ENCODE data around the gene SELPLG.

SELPLG gene

GRCh38 chr12:108670066-108670631 is 36.5 kb upstream of the SELPLG start:
- Histone ChIP-seq H3K4me3 (ENCODE audit: low read depth, low read length) (no peak overlapping the region), H3K9me3 (ENCODE audit: control insufficient read depth, low read length) (no peaks in the 10 kb centered on the region), H3K36me3 (ENCODE audit: control insufficient read depth, insufficient read depth, low read length) (no peaks in the 10 kb centered on the region), H3K9ac (no peak overlapping the region), H2AFZ (no peak overlapping the region), H3K27ac (peak overlapping the region; percentile 15), H3K27me3 (ENCODE audit: control insufficient read depth, insufficient read depth, low read length) (no peaks in the 10 kb centered on the region), H3K4me2 (ENCODE audit: low read length) (peak overlapping the region; percentile 17), H3K79me2 (peaks cover 24% of the 10 kb centered on the region), H3K4me1 (peaks cover 39% of the 10 kb centered on the region)
- TF ChIP-seq, protein P1, sequence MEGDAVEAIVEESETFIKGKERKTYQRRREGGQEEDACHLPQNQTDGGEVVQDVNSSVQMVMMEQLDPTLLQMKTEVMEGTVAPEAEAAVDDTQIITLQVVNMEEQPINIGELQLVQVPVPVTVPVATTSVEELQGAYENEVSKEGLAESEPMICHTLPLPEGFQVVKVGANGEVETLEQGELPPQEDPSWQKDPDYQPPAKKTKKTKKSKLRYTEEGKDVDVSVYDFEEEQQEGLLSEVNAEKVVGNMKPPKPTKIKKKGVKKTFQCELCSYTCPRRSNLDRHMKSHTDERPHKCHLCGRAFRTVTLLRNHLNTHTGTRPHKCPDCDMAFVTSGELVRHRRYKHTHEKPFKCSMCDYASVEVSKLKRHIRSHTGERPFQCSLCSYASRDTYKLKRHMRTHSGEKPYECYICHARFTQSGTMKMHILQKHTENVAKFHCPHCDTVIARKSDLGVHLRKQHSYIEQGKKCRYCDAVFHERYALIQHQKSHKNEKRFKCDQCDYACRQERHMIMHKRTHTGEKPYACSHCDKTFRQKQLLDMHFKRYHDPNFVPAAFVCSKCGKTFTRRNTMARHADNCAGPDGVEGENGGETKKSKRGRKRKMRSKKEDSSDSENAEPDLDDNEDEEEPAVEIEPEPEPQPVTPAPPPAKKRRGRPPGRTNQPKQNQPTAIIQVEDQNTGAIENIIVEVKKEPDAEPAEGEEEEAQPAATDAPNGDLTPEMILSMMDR (IDR thresholded peaks at IDR 0.05) = no peak

DNA sequence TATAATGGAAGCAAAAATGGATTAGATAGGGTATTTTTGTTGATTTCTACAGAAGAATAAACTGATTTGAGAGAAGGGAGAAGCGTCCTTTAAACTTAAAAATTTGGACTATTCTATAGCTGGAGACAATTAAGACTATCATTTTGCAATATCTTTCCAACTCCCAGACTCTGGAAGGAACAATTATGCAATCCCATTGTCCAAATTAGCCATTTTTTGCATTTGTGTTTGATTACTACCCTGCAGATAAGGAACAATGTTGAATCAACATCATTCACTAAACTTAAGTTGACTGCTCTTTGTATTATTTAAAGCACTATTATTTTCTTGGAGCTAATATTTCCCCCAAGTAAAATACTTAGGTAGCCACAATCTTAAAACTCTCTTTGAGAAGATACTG is 34.8 kb upstream of the SELPLG start:
- Histone ChIP-seq H3K36me3 (ENCODE audit: control insufficient read depth, insufficient read depth, low read length) (no peaks in the 10 kb centered on the region), H2AFZ (no peak overlapping the region), H3K9ac (no peak overlapping the region), H3K27me3 (ENCODE audit: control insufficient read depth, insufficient read depth, low read length) (no peaks in the 10 kb centered on the region), H3K27ac (peak overlapping the region; percentile 78), H3K4me3 (ENCODE audit: low read depth, low read length) (no peak overlapping the region), H3K79me2 (peaks cover 22% of the 10 kb centered on the region), H3K4me2 (ENCODE audit: low read length) (no peak overlapping the region), H3K4me1 (peaks cover 46% of the 10 kb centered on the region), H3K9me3 (ENCODE audit: control insufficient read depth, low read length) (no peaks in the 10 kb centered on the region)
- TF ChIP-seq, protein P1 (IDR thresholded peaks at IDR 0.05) = no peak

DNA sequence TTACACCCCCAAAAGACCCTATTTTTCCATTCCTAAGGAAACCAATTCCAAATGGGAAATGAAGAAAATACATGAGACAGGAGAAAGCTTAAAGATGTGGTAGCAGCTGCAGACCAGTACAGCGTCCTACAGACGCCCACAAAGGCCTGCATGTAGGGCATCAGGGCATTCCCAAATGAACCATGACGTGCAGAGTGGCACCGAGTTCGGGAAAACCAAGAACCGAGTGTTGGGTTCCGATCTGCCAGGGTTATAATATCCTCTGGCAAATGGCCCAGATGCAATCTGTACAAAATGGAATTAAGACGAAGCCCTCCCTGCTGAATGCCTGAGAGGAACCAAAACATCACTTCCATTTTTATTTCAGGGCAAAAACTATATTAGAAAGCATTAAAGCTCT is 34.4 kb upstream of the SELPLG start:
- no peaks in the 10 kb centered on the region for H3K9me3 ChIP-seq (ENCODE audit: control insufficient read depth, low read length)
- peak overlapping the region; percentile 8 for H3K4me2 ChIP-seq (ENCODE audit: low read length)
- H3K4me1 ChIP-seq = peaks cover 46% of the 10 kb centered on the region
- H2AFZ ChIP-seq = no peak overlapping the region
- H3K79me2 ChIP-seq = peaks cover 25% of the 10 kb centered on the region
- no peak overlapping the region for H3K9ac ChIP-seq
- no peaks in the 10 kb centered on the region for H3K36me3 ChIP-seq (ENCODE audit: control insufficient read depth, insufficient read depth, low read length)
- no peak overlapping the region for H3K4me3 ChIP-seq (ENCODE audit: low read depth, low read length)
- peak overlapping the region; percentile 78 for H3K27ac ChIP-seq
- TF ChIP-seq, protein P1 (IDR thresholded peaks at IDR 0.05) = no peak
- H3K27me3 ChIP-seq (ENCODE audit: control insufficient read depth, insufficient read depth, low read length) = no peaks in the 10 kb centered on the region

GRCh38 chr12:108667349-108667748 is 33.7 kb upstream of the SELPLG start:
- H3K27me3 ChIP-seq (ENCODE audit: control insufficient read depth, insufficient read depth, low read length) = no peaks in the 10 kb centered on the region
- H3K79me2 ChIP-seq = peaks cover 24% of the 10 kb centered on the region
- no peaks in the 10 kb centered on the region for H3K36me3 ChIP-seq (ENCODE audit: control insufficient read depth, insufficient read depth, low read length)
- no peak overlapping the region for H3K4me3 ChIP-seq (ENCODE audit: low read depth, low read length)
- no peak overlapping the region for H3K4me2 ChIP-seq (ENCODE audit: low read length)
- H3K9ac ChIP-seq = no peak overlapping the region
- no peaks in the 10 kb centered on the region for H3K9me3 ChIP-seq (ENCODE audit: control insufficient read depth, low read length)
- peaks cover 46% of the 10 kb centered on the region for H3K4me1 ChIP-seq
- TF ChIP-seq, protein P1 (IDR thresholded peaks at IDR 0.05) = no peak
- H2AFZ ChIP-seq = no peak overlapping the region
- peak overlapping the region; percentile 78 for H3K27ac ChIP-seq

- H3K27ac ChIP-seq = peak overlapping the region; percentile 78
- peak overlapping the region; percentile 11 for H3K4me2 ChIP-seq (ENCODE audit: low read length)
- no peak overlapping the region for H3K9ac ChIP-seq
- TF ChIP-seq, protein P1 (IDR thresholded peaks at IDR 0.05) = no peak
- peaks cover 23% of the 10 kb centered on the region for H3K79me2 ChIP-seq
- H2AFZ ChIP-seq = no peak overlapping the region
- H3K9me3 ChIP-seq (ENCODE audit: control insufficient read depth, low read length) = no peaks in the 10 kb centered on the region
- no peaks in the 10 kb centered on the region for H3K27me3 ChIP-seq (ENCODE audit: control insufficient read depth, insufficient read depth, low read length)
- no peaks in the 10 kb centered on the region for H3K36me3 ChIP-seq (ENCODE audit: control insufficient read depth, insufficient read depth, low read length)
- H3K4me3 ChIP-seq (ENCODE audit: low read depth, low read length) = no peak overlapping the region
- peaks cover 44% of the 10 kb centered on the region for H3K4me1 ChIP-seq
These were observed 32.7 kb upstream of the SELPLG start for GRCh38 chr12:108666401-108666881.
